K562 (cell line): Measurements from ENCODE around the gene DYNLT2B. TPM values are rescaled to one million over a fixed set of nuclear protein-coding genes. Genes with fewer than 3 reads are reported as not detected.

Source experiments
- polyA plus RNA-seq, 8 experiments: library from polyadenylated mRNA; depleted of rRNA in 4 of 8; stranded (reverse) in 5 of 8; unstranded in 3 of 8; fragments of >200 nt; fragmentation: Nextera tagmentation in 2 of 8; fragmentation: Illumina TruSeq in 1 of 8; extraction: Ambion mirVana in 2 of 8; extraction: Trizol in 1 of 8; gene quantifications; 2 replicates each; pipeline versions ENCODE4 v1.2.1 to v1.2.3, GENCODE V29; 2011 to 2014; ENCODE audit warnings: inconsistent platforms in 1 of 8, missing spikeins in 1 of 8
- small RNA-seq: library from RNA; depleted of rRNA; stranded (forward); fragments of <200 nt; gene quantifications from one replicate; pipeline ENCODE3, GENCODE V24; 2014
- total RNA-seq, 7 experiments: library from RNA; depleted of rRNA in 6 of 7; stranded (reverse); fragments of >200 nt in 6 of 7; fragmentation: Illumina TruSeq in 2 of 7; extraction: Trizol in 2 of 7; gene quantifications; 2 replicates each; pipeline versions ENCODE4 v1.2.1 to v1.2.3, GENCODE V29; 2011 to 2021; ENCODE audit warnings: low replicate concordance in 1 of 7

Gene DYNLT2B
- total and polyA plus RNA-seq, 9 of the 15 experiments (the other 6 are each of a cell fraction or from before 2014, with no cell fraction given) = 6.5 to 19.9 (median 8.7) TPM

Small RNA genes lying within 50 kb of the gene (small RNA-seq; reads per million reads assigned to genes)
- gene AC069257.2 (not detected), gene RNU6-910P (not detected)

Other genes with a start within 250 kb of the DYNLT2B start
Only the 7 nearest of the 8 such genes appear.
- 3.4 and 3.5 TPM in 2 replicates for gene ZDHHC19, start 106.8 kb downstream of the DYNLT2B start, total RNA-seq (2014; rRNA removed)
- gene ZDHHC19, start 106.8 kb downstream of the DYNLT2B start, total RNA-seq (2014; rRNA removed; fragmentation: Illumina TruSeq; extraction: Trizol) = 0.67 and 0.98 TPM in 2 replicates
- gene ZDHHC19, start 106.8 kb downstream of the DYNLT2B start, total RNA-seq (2015; rRNA removed; fragmentation: Illumina TruSeq; extraction: Trizol) = 0.94 and 1.7 TPM in 2 replicates
- 5.5 and 6.1 TPM in 2 replicates for gene ZDHHC19, start 106.8 kb downstream of the DYNLT2B start, total RNA-seq (2021)
- 0.78 and 1.2 TPM in 2 replicates for gene ZDHHC19, start 106.8 kb downstream of the DYNLT2B start, polyA plus RNA-seq (2011; rRNA removed)
- gene ZDHHC19, start 106.8 kb downstream of the DYNLT2B start, polyA plus RNA-seq (2014; fragmentation: Illumina TruSeq; extraction: Trizol) = 0.40 and 3.5 TPM in 2 replicates
- gene ZDHHC19, start 106.8 kb downstream of the DYNLT2B start, polyA plus RNA-seq (2014; fragmentation: Nextera tagmentation; extraction: Ambion mirVana) = 1 to 10 TPM; 2.0 to 2.7 TPM
- gene ZDHHC19, start 106.8 kb downstream of the DYNLT2B start, polyA plus RNA-seq (2014; rRNA removed) = 1.1 and 5.5 TPM in 2 replicates
- not detected in 2 replicates for gene SLC51A, start 101.7 kb downstream of the DYNLT2B start, total RNA-seq (2014; rRNA removed)
- gene SLC51A, start 101.7 kb downstream of the DYNLT2B start, total RNA-seq (2014; rRNA removed; fragmentation: Illumina TruSeq; extraction: Trizol) = not detected in 2 replicates
- gene SLC51A, start 101.7 kb downstream of the DYNLT2B start, total RNA-seq (2015; rRNA removed; fragmentation: Illumina TruSeq; extraction: Trizol) = not detected in 2 replicates
- not detected in 2 replicates for gene SLC51A, start 101.7 kb downstream of the DYNLT2B start, total RNA-seq (2021)
- not detected in 2 replicates for gene SLC51A, start 101.7 kb downstream of the DYNLT2B start, polyA plus RNA-seq (2011; rRNA removed)
- gene SLC51A, start 101.7 kb downstream of the DYNLT2B start, polyA plus RNA-seq (2014; fragmentation: Illumina TruSeq; extraction: Trizol) = not detected in 2 replicates
- gene SLC51A, start 101.7 kb downstream of the DYNLT2B start, polyA plus RNA-seq (2014; fragmentation: Nextera tagmentation; extraction: Ambion mirVana) = under 1 TPM; 0.35 to 0.38 TPM
- not detected in 2 replicates for gene SLC51A, start 101.7 kb downstream of the DYNLT2B start, polyA plus RNA-seq (2014; rRNA removed)
- gene PCYT1A, start 30.5 kb downstream of the DYNLT2B start, total RNA-seq (2014; rRNA removed) = 42.4 and 49.6 TPM in 2 replicates
- 42.9 and 47.6 TPM in 2 replicates for gene PCYT1A, start 30.5 kb downstream of the DYNLT2B start, total RNA-seq (2014; rRNA removed; fragmentation: Illumina TruSeq; extraction: Trizol)
- 51.1 and 53.4 TPM in 2 replicates for gene PCYT1A, start 30.5 kb downstream of the DYNLT2B start, total RNA-seq (2015; rRNA removed; fragmentation: Illumina TruSeq; extraction: Trizol)
- 52.0 and 55.5 TPM in 2 replicates for gene PCYT1A, start 30.5 kb downstream of the DYNLT2B start, total RNA-seq (2021)
- 53.0 and 55.1 TPM in 2 replicates for gene PCYT1A, start 30.5 kb downstream of the DYNLT2B start, polyA plus RNA-seq (2011; rRNA removed)
- 58.2 and 62.8 TPM in 2 replicates for gene PCYT1A, start 30.5 kb downstream of the DYNLT2B start, polyA plus RNA-seq (2014; fragmentation: Illumina TruSeq; extraction: Trizol)
- 10 to 100 TPM; 13.4 to 13.5 TPM for gene PCYT1A, start 30.5 kb downstream of the DYNLT2B start, polyA plus RNA-seq (2014; fragmentation: Nextera tagmentation; extraction: Ambion mirVana)
- gene PCYT1A, start 30.5 kb downstream of the DYNLT2B start, polyA plus RNA-seq (2014; rRNA removed) = 45.8 and 49.4 TPM in 2 replicates
- gene TM4SF19, start 20.1 kb upstream of the DYNLT2B start, total RNA-seq (2014; rRNA removed) = 8.0 and 10.6 TPM in 2 replicates
- gene TM4SF19, start 20.1 kb upstream of the DYNLT2B start, total RNA-seq (2014; rRNA removed; fragmentation: Illumina TruSeq; extraction: Trizol) = 12.5 and 13.6 TPM in 2 replicates
- gene TM4SF19, start 20.1 kb upstream of the DYNLT2B start, total RNA-seq (2015; rRNA removed; fragmentation: Illumina TruSeq; extraction: Trizol) = 15.0 and 15.4 TPM in 2 replicates
- gene TM4SF19, start 20.1 kb upstream of the DYNLT2B start, total RNA-seq (2021) = 18.4 and 19.0 TPM in 2 replicates
- gene TM4SF19, start 20.1 kb upstream of the DYNLT2B start, polyA plus RNA-seq (2011; rRNA removed) = 27.1 and 29.3 TPM in 2 replicates
- gene TM4SF19, start 20.1 kb upstream of the DYNLT2B start, polyA plus RNA-seq (2014; fragmentation: Illumina TruSeq; extraction: Trizol) = 12.7 and 14.9 TPM in 2 replicates
- 10 to 100 TPM; 25.3 to 26.7 TPM for gene TM4SF19, start 20.1 kb upstream of the DYNLT2B start, polyA plus RNA-seq (2014; fragmentation: Nextera tagmentation; extraction: Ambion mirVana)
- gene TM4SF19, start 20.1 kb upstream of the DYNLT2B start, polyA plus RNA-seq (2014; rRNA removed) = 13.8 and 19.0 TPM in 2 replicates
- gene UBXN7, start 114.2 kb upstream of the DYNLT2B start, total RNA-seq (2014; rRNA removed) = 10.0 and 10.4 TPM in 2 replicates
- gene UBXN7, start 114.2 kb upstream of the DYNLT2B start, total RNA-seq (2014; rRNA removed; fragmentation: Illumina TruSeq; extraction: Trizol) = 18.0 and 23.8 TPM in 2 replicates
- gene UBXN7, start 114.2 kb upstream of the DYNLT2B start, total RNA-seq (2015; rRNA removed; fragmentation: Illumina TruSeq; extraction: Trizol) = 11.2 and 12.7 TPM in 2 replicates
- 44.6 and 46.9 TPM in 2 replicates for gene UBXN7, start 114.2 kb upstream of the DYNLT2B start, total RNA-seq (2021)
- 18.9 and 31.3 TPM in 2 replicates for gene UBXN7, start 114.2 kb upstream of the DYNLT2B start, polyA plus RNA-seq (2011; rRNA removed)
- gene UBXN7, start 114.2 kb upstream of the DYNLT2B start, polyA plus RNA-seq (2014; fragmentation: Illumina TruSeq; extraction: Trizol) = 19.8 and 21.9 TPM in 2 replicates
- 1 to 10 TPM; 3.5 to 3.9 TPM for gene UBXN7, start 114.2 kb upstream of the DYNLT2B start, polyA plus RNA-seq (2014; fragmentation: Nextera tagmentation; extraction: Ambion mirVana)
- gene UBXN7, start 114.2 kb upstream of the DYNLT2B start, polyA plus RNA-seq (2014; rRNA removed) = 13.2 and 13.4 TPM in 2 replicates
- gene RNF168, start 185.5 kb upstream of the DYNLT2B start, total RNA-seq (2014; rRNA removed) = 20.1 and 22.6 TPM in 2 replicates
- 32.1 and 34.4 TPM in 2 replicates for gene RNF168, start 185.5 kb upstream of the DYNLT2B start, total RNA-seq (2014; rRNA removed; fragmentation: Illumina TruSeq; extraction: Trizol)
- 29.7 and 29.8 TPM in 2 replicates for gene RNF168, start 185.5 kb upstream of the DYNLT2B start, total RNA-seq (2015; rRNA removed; fragmentation: Illumina TruSeq; extraction: Trizol)
- gene RNF168, start 185.5 kb upstream of the DYNLT2B start, total RNA-seq (2021) = 29.0 and 31.8 TPM in 2 replicates
- 9.3 and 10.8 TPM in 2 replicates for gene RNF168, start 185.5 kb upstream of the DYNLT2B start, polyA plus RNA-seq (2011; rRNA removed)
- 14.6 and 16.6 TPM in 2 replicates for gene RNF168, start 185.5 kb upstream of the DYNLT2B start, polyA plus RNA-seq (2014; fragmentation: Illumina TruSeq; extraction: Trizol)
- gene RNF168, start 185.5 kb upstream of the DYNLT2B start, polyA plus RNA-seq (2014; fragmentation: Nextera tagmentation; extraction: Ambion mirVana) = 1 to 10 TPM; 6.0 to 8.3 TPM
- 12.3 and 13.9 TPM in 2 replicates for gene RNF168, start 185.5 kb upstream of the DYNLT2B start, polyA plus RNA-seq (2014; rRNA removed)
- gene SMCO1, start 197.1 kb upstream of the DYNLT2B start, total RNA-seq (2014; rRNA removed) = 0.05 TPM in 1 of 2 replicates, not detected in the other
- 0.13 TPM in 1 of 2 replicates, not detected in the other for gene SMCO1, start 197.1 kb upstream of the DYNLT2B start, total RNA-seq (2014; rRNA removed; fragmentation: Illumina TruSeq; extraction: Trizol)
- gene SMCO1, start 197.1 kb upstream of the DYNLT2B start, total RNA-seq (2015; rRNA removed; fragmentation: Illumina TruSeq; extraction: Trizol) = not detected in 2 replicates
- gene SMCO1, start 197.1 kb upstream of the DYNLT2B start, total RNA-seq (2021) = 0.20 TPM in 1 of 2 replicates, not detected in the other
- gene SMCO1, start 197.1 kb upstream of the DYNLT2B start, polyA plus RNA-seq (2011; rRNA removed) = 0.05 TPM in 1 of 2 replicates, not detected in the other
- 0.08 and 0.10 TPM in 2 replicates for gene SMCO1, start 197.1 kb upstream of the DYNLT2B start, polyA plus RNA-seq (2014; fragmentation: Illumina TruSeq; extraction: Trizol)
- gene SMCO1, start 197.1 kb upstream of the DYNLT2B start, polyA plus RNA-seq (2014; fragmentation: Nextera tagmentation; extraction: Ambion mirVana) = under 1 TPM; 0.14 to 0.35 TPM
- gene SMCO1, start 197.1 kb upstream of the DYNLT2B start, polyA plus RNA-seq (2014; rRNA removed) = 0.05 TPM in 1 of 2 replicates, not detected in the other